K562 (cell line): ENCODE measurements around the gene SUPT20HL2. TPM values are rescaled to one million over a fixed set of nuclear protein-coding genes. Genes with fewer than 3 reads are reported as not detected.

ENCODE experiments used
- ATAC-seq: fragments of 200-7000 bp; cut with Tn5 transposase; 3 replicates; pipeline ENCODE4 v1.9.1; 2020; ENCODE audit warnings: moderate library complexity
- BruUV-seq: library from RNA; stranded (reverse); fragments of 400-500 nt; replicated peaks from 2 replicates; lab custom pipeline; 2021; lab: Mats Ljungman, UMichigan
- CTCF ChIA-PET: fragments of 300-600 bp; formaldehyde crosslinking; extraction: SDS; loops from one replicate; lab custom pipeline; 2021; ENCODE audit warnings: low intra/inter-chr PET ratio; lab: Yijun Ruan, JAX
- POLR2A ChIA-PET: fragments of 300-600, 350-650 bp; sonication (Branson Sonifier 250); formaldehyde crosslinking; extraction: SDS; loops from one replicate; lab custom pipeline; 2021; ENCODE audit warnings: antibody characterized with exemption, inconsistent platforms; lab: Yijun Ruan, JAX
- DNase-seq, 4 experiments: peaks; one replicate each; pipeline versions ENCODE4 v3.0.0 to v3.0.0-alpha.2; 2011 to 2018; ENCODE audit warnings: low spot score in 3 of 4, mixed read lengths in 3 of 4; ENCODE audit errors: extremely low read depth in 1 of 4
- FAIRE-seq: peaks from 2 replicates; lab custom pipeline; 2011; peaks lifted over from hg19 to GRCh38; lab: Jason Lieb, UNC
- H2AFZ ChIP-seq: 2 replicates; pipeline ENCODE4 v1.6.0; 2011; ENCODE audit warnings: low read depth, low read length, control low read depth, inconsistent platforms
- H3K27ac ChIP-seq: fragments of 200-600 bp; 3 replicates; pipeline ENCODE4 v1.8.0; 2011; ENCODE audit warnings: low read depth, mild to moderate bottlenecking, control low read depth, inconsistent platforms, low read length, moderate library complexity, mixed read lengths; ENCODE audit errors: extremely low read depth
- H3K27me3 ChIP-seq, 2 experiments: fragments of 300-600 bp in 1 of 2; 2 replicates in 1 of 2; 3 replicates in 1 of 2; pipeline versions ENCODE4 v1.6.0 to v1.8.0; 2011; ENCODE audit warnings: inconsistent platforms in 2 of 2, low read length in 2 of 2, mild to moderate bottlenecking in 1 of 2, mixed read lengths in 1 of 2, moderate library complexity in 1 of 2; ENCODE audit not compliant: control insufficient read depth in 2 of 2, insufficient read depth in 2 of 2
- H3K36me3 ChIP-seq: fragments of 300-600 bp; 3 replicates; pipeline ENCODE4 v1.8.0; 2011; ENCODE audit warnings: mild to moderate bottlenecking, low read length, inconsistent platforms; ENCODE audit not compliant: control insufficient read depth, insufficient read depth
- H3K4me1 ChIP-seq, 2 experiments: fragments of 200-600 bp in 1 of 2; replicated peaks in 1 of 2; 2 replicates in 1 of 2; 3 replicates in 1 of 2; pipeline versions ENCODE4 v1.5.1 to v1.8.0; 2011; ENCODE audit warnings: inconsistent platforms in 2 of 2, low read length in 2 of 2, mild to moderate bottlenecking in 1 of 2, mixed read lengths in 1 of 2, moderate library complexity in 1 of 2; ENCODE audit not compliant: control insufficient read depth in 2 of 2, insufficient read depth in 2 of 2
- H3K4me2 ChIP-seq: 2 replicates; pipeline ENCODE4 v1.6.1; 2011; ENCODE audit warnings: low read length, control low read depth, inconsistent platforms, mixed read lengths; ENCODE audit not compliant: insufficient read depth
- H3K4me3 ChIP-seq: fragments of 200-600 bp; sonication (generic), shearing (Covaris generic); 2 replicates; pipeline ENCODE4 v1.5.1; 2016; ENCODE audit warnings: control low read depth, inconsistent platforms
- H3K79me2 ChIP-seq: fragments of 200-600 bp; 3 replicates; pipeline ENCODE4 v1.8.0; 2011; ENCODE audit warnings: low read length, inconsistent platforms; ENCODE audit not compliant: control insufficient read depth, insufficient read depth
- H3K9ac ChIP-seq, 2 experiments: 2 replicates each; pipeline versions ENCODE4 v1.6.0 to v1.6.1; 2011; ENCODE audit warnings: low read depth in 2 of 2, low read length in 2 of 2, control low read depth in 1 of 2, inconsistent platforms in 1 of 2, mild to moderate bottlenecking in 1 of 2, mixed read lengths in 1 of 2; ENCODE audit not compliant: insufficient read depth in 1 of 2
- H3K9me1 ChIP-seq: one replicate; pipeline ENCODE4 v1.6.0; 2011; ENCODE audit warnings: inconsistent platforms, mild to moderate bottlenecking, low read length, moderate library complexity; ENCODE audit not compliant: control insufficient read depth, insufficient read depth
- H3K9me3 ChIP-seq: replicated peaks from 2 replicates; pipeline ENCODE4 v1.5.1; 2011; ENCODE audit warnings: low read depth, low read length, inconsistent platforms; ENCODE audit not compliant: control insufficient read depth, insufficient read depth
- H4K20me1 ChIP-seq: replicated peaks from 2 replicates; pipeline ENCODE4 v1.6.1; 2011; ENCODE audit warnings: low read length, inconsistent platforms, mixed read lengths; ENCODE audit not compliant: control insufficient read depth, insufficient read depth
- ARHGAP35 ChIP-seq: fragments of 450-650 bp; IDR thresholded peaks from 2 replicates; pipeline ENCODE4 v1.6.1; 2018; ENCODE audit not compliant: partially characterized antibody
- ETS1 ChIP-seq: conservative IDR thresholded peaks from 2 replicates; pipeline ENCODE4 v1.6.1; 2011; ENCODE audit warnings: low read depth, mild to moderate bottlenecking, low read length; ENCODE audit not compliant: control insufficient read depth
- FOXK2 ChIP-seq, 2 experiments: fragments of 450-650 bp; IDR thresholded peaks in 1 of 2; conservative IDR thresholded peaks in 1 of 2; 2 replicates each; pipeline ENCODE4 v1.6.1; 2016; ENCODE audit warnings: low read depth in 2 of 2, mild to moderate bottlenecking in 1 of 2
- HNRNPUL1 ChIP-seq: fragments of 200-400 bp; formaldehyde crosslinking; IDR thresholded peaks from 2 replicates; pipeline ENCODE4 v1.6.1; 2017; ENCODE audit warnings: low read length
- MCM7 ChIP-seq, 2 experiments: fragments of 450-650 bp; IDR thresholded peaks; 2 replicates each; pipeline ENCODE4 v1.6.1; 2016 to 2018
- NCOA6 ChIP-seq: fragments of 450-650 bp; IDR thresholded peaks from 2 replicates; pipeline ENCODE4 v1.6.1; 2017; ENCODE audit warnings: mild to moderate bottlenecking
- PML ChIP-seq: IDR thresholded peaks from 2 replicates; pipeline ENCODE4 v1.6.1; 2012; ENCODE audit warnings: low read length, inconsistent platforms
- RBM17 ChIP-seq: fragments of 200-400 bp; formaldehyde crosslinking; IDR thresholded peaks from 2 replicates; pipeline ENCODE4 v1.6.1; 2017; ENCODE audit warnings: low read depth, mild to moderate bottlenecking, low read length, borderline replicate concordance
- TAF9B ChIP-seq: fragments of 450-650 bp; IDR thresholded peaks from 2 replicates; pipeline ENCODE4 v1.6.1; 2018; ENCODE audit warnings: mild to moderate bottlenecking; ENCODE audit not compliant: partially characterized antibody
- THRB ChIP-seq: fragments of 450-650 bp; formaldehyde crosslinking; conservative IDR thresholded peaks from 2 replicates; pipeline ENCODE4 v1.4.0; 2022; ENCODE audit warnings: mild to moderate bottlenecking, missing genetic modification characterization
- YY1 ChIP-seq, 3 experiments: IDR thresholded peaks; 2 replicates each; pipeline ENCODE4 v1.6.1; 2011; ENCODE audit warnings: low read length in 2 of 3, mild to moderate bottlenecking in 2 of 3, moderate library complexity in 2 of 3, borderline replicate concordance in 1 of 3, control low read depth in 1 of 3, low read depth in 1 of 3; ENCODE audit not compliant: insufficient read depth in 3 of 3, insufficient replicate concordance in 2 of 3, control insufficient read depth in 1 of 3, insufficient read length in 1 of 3; ENCODE audit errors: extremely low read depth in 1 of 3
- ZBTB43 ChIP-seq: sonication (generic); formaldehyde crosslinking; IDR thresholded peaks from 2 replicates; pipeline ENCODE4 v1.8.0; 2023; ENCODE audit warnings: mild to moderate bottlenecking, missing genetic modification reagents
- ZBTB7A ChIP-seq: IDR thresholded peaks from 2 replicates; pipeline ENCODE4 v1.6.1; 2011; ENCODE audit warnings: low read depth, mild to moderate bottlenecking, low read length, moderate library complexity, borderline replicate concordance; ENCODE audit not compliant: control insufficient read depth
- ZNF592 ChIP-seq: fragments of 450-650 bp; IDR thresholded peaks from 2 replicates; pipeline ENCODE4 v1.6.1; 2017; ENCODE audit warnings: antibody characterized with exemption, mild to moderate bottlenecking
- ZNF778 ChIP-seq: fragments of 450-650 bp; formaldehyde crosslinking; IDR thresholded peaks from 2 replicates; pipeline ENCODE4 v1.4.0; 2020; ENCODE audit warnings: mild to moderate bottlenecking, moderate library complexity
- in situ Hi-C: fragments of 300-500 bp; cut with MboI; formaldehyde crosslinking; loops from 4 replicates; pipeline ENCODE4 v1.15.0; 2018; ENCODE audit warnings: inconsistent platforms, mixed read lengths
- intact Hi-C: fragments of 100-400 bp; cut with micrococcal nuclease; formaldehyde crosslinking; loops from 2 replicates; pipeline ENCODE4 v1.14.2; 2022
- polyA plus RNA-seq, 8 experiments: library from polyadenylated mRNA; depleted of rRNA in 4 of 8; stranded (reverse) in 5 of 8; unstranded in 3 of 8; fragments of >200 nt; fragmentation: Nextera tagmentation in 2 of 8; fragmentation: Illumina TruSeq in 1 of 8; extraction: Ambion mirVana in 2 of 8; extraction: Trizol in 1 of 8; gene quantifications; 2 replicates each; pipeline versions ENCODE4 v1.2.1 to v1.2.3, GENCODE V29; 2011 to 2014; ENCODE audit warnings: inconsistent platforms in 1 of 8, missing spikeins in 1 of 8
- total RNA-seq, 7 experiments: library from RNA; depleted of rRNA in 6 of 7; stranded (reverse); fragments of >200 nt in 6 of 7; fragmentation: Illumina TruSeq in 2 of 7; extraction: Trizol in 2 of 7; gene quantifications; 2 replicates each; pipeline versions ENCODE4 v1.2.1 to v1.2.3, GENCODE V29; 2011 to 2021; ENCODE audit warnings: low replicate concordance in 1 of 7

The SUPT20HL2 gene
- total and polyA plus RNA-seq, 9 of the 15 experiments (the other 6 are each of a cell fraction or from before 2014, with no cell fraction given), result 0.04 TPM; not detected in 8

DNA sequence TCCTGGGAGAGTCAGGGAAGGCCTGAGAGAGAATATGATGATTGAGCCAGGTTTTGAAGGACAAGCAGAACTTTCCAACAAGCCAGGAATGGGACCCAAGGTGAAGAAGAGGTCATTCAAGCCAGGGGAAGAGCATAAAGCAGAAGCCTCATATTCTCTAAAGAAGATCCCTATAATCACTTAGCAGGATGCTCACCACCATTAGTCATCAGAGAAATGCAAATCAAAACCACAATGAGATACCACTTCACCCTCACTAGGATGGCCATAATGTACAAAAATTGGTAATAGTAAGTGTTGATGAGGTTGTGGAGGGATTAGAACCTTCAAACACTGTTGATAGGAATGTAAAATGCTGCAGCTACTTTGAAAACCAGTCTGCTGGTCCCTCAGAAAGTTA lies 26.0 kb upstream of the SUPT20HL2 start:
- BruUV-seq, result no TSS peak
- no peak for FAIRE-seq
- no peak for TF ChIP-seq TAF9B
- TF ChIP-seq ZBTB43 (CRISPR knock-in tag), result no peak
- no peak for TF ChIP-seq FOXK2 (conservative IDR thresholded peaks at IDR 0.05 in 1 of 2, IDR thresholded peaks at IDR 0.05 in 1 of 2; ENCODE audit: low read depth in 2 of 2)
- no peak for TF ChIP-seq MCM7 (IDR thresholded peaks at IDR 0.05)
- TF ChIP-seq NCOA6, result no peak
- TF ChIP-seq ZBTB7A, result no peak
- TF ChIP-seq ARHGAP35, result no peak
- no peak for TF ChIP-seq HNRNPUL1
- TF ChIP-seq YY1 (IDR thresholded peaks at IDR 0.05; ENCODE audit: borderline replicate concordance in 1 of 3, control insufficient read depth in 1 of 3, extremely low read depth in 1 of 3, insufficient read depth in 3 of 3, insufficient read length in 1 of 3, insufficient replicate concordance in 2 of 3, low read depth in 1 of 3, low read length in 2 of 3), result no peak
- TF ChIP-seq ETS1, result no peak
- TF ChIP-seq ZNF592, result no peak
- TF ChIP-seq RBM17, result no peak
- TF ChIP-seq ZNF778 (CRISPR knock-in tag), result no peak
- TF ChIP-seq THRB (CRISPR knock-in tag), result no peak
- no peak for TF ChIP-seq PML

More for the DNA sequence above, 26.0 kb upstream of the SUPT20HL2 start:
- no peak for DNase-seq
- H3K79me2 ChIP-seq, result no peaks in the 10 kb centered on the region
- no peak overlapping the region for H3K27ac ChIP-seq
- H3K27me3 ChIP-seq, result no peaks in the 10 kb centered on the region; a peak in 1 of 5 replicates
- H2AFZ ChIP-seq, result no peak overlapping the region
- no peaks in the 10 kb centered on the region for H3K36me3 ChIP-seq
- ChIA-PET CTCF (no interaction called here), POLR2A (no interaction called here)
- H3K9me1 ChIP-seq, result no peaks in the 10 kb centered on the region
- no peak for ATAC-seq
- no peak overlapping the region for H3K4me3 ChIP-seq
- H3K4me1 ChIP-seq, result no peaks in the 10 kb centered on the region
- in situ Hi-C loops (no loop called here), intact Hi-C loops (no loop called here)
- no peak overlapping the region for H3K4me2 ChIP-seq
- H3K9ac ChIP-seq, result no peak overlapping the region
- no peaks in the 10 kb centered on the region for H3K9me3 ChIP-seq
- H4K20me1 ChIP-seq, result no peaks in the 10 kb centered on the region
